ENCODE measurements around the gene STK25. TPM values are rescaled to one million over a fixed set of nuclear protein-coding genes. Genes with fewer than 3 reads are reported as not detected.
"Not testable (repeated sequence)": the region's sequence is repeated elsewhere in the genome, so short reads cannot be mapped to it uniquely, and the experiment has no call there.

Gene STK25
- total RNA-seq, 1 experiment from 2014 or later, result 117 TPM

- no peak for DNase-seq (ENCODE audit: low spot score)
These were observed 886 bp upstream of the STK25 start for GRCh38 chr2:241509155-241509784.

GRCh38 chr2:241507430-241508239 lies 749 bp downstream of the STK25 start:
- no peak for DNase-seq (ENCODE audit: low spot score)

GRCh38 chr2:241506793-241507429 lies 1.5 kb downstream of the STK25 start:
- no peak for DNase-seq (ENCODE audit: low spot score)

- DNase-seq (ENCODE audit: low spot score), result not testable (repeated sequence)
These were observed 2.1 kb downstream of the STK25 start for GRCh38 chr2:241506317-241506716.

GRCh38 chr2:241505781-241506201 lies 2.6 kb downstream of the STK25 start:
- no peak for DNase-seq (ENCODE audit: low spot score)

- no peak for DNase-seq (ENCODE audit: low spot score)
These were observed 3.2 kb downstream of the STK25 start for GRCh38 chr2:241505086-241505780.

GRCh38 chr2:241503776-241504392 lies 4.5 kb downstream of the STK25 start:
- DNase-seq (ENCODE audit: low spot score), result no peak

- no peak for DNase-seq (ENCODE audit: low spot score)
These were observed 6.1 kb downstream of the STK25 start for GRCh38 chr2:241502281-241502680.

GRCh38 chr2:241501551-241501950 lies 6.8 kb downstream of the STK25 start:
- DNase-seq (ENCODE audit: low spot score), result no peak

- no peak for DNase-seq (ENCODE audit: low spot score)
These were observed 7.3 kb downstream of the STK25 start for GRCh38 chr2:241501099-241501541.

- no peak for DNase-seq (ENCODE audit: low spot score)
These were observed 7.9 kb downstream of the STK25 start for GRCh38 chr2:241500431-241500975.

GRCh38 chr2:241500016-241500415 lies 8.4 kb downstream of the STK25 start:
- DNase-seq (ENCODE audit: low spot score), result no peak

- no peak for DNase-seq (ENCODE audit: low spot score)
These were observed 9.0 kb downstream of the STK25 start for GRCh38 chr2:241499146-241499965.

- DNase-seq (ENCODE audit: low spot score), result no peak
These were observed 10.0 kb downstream of the STK25 start for GRCh38 chr2:241498115-241499070.

GRCh38 chr2:241496904-241497877 lies 11.2 kb downstream of the STK25 start:
- DNase-seq (ENCODE audit: low spot score), result no peak

GRCh38 chr2:241496003-241496707 lies 12.2 kb downstream of the STK25 start:
- DNase-seq (ENCODE audit: low spot score), result no peak
